ENCODE results near the gene CEBPA.

DNA sequence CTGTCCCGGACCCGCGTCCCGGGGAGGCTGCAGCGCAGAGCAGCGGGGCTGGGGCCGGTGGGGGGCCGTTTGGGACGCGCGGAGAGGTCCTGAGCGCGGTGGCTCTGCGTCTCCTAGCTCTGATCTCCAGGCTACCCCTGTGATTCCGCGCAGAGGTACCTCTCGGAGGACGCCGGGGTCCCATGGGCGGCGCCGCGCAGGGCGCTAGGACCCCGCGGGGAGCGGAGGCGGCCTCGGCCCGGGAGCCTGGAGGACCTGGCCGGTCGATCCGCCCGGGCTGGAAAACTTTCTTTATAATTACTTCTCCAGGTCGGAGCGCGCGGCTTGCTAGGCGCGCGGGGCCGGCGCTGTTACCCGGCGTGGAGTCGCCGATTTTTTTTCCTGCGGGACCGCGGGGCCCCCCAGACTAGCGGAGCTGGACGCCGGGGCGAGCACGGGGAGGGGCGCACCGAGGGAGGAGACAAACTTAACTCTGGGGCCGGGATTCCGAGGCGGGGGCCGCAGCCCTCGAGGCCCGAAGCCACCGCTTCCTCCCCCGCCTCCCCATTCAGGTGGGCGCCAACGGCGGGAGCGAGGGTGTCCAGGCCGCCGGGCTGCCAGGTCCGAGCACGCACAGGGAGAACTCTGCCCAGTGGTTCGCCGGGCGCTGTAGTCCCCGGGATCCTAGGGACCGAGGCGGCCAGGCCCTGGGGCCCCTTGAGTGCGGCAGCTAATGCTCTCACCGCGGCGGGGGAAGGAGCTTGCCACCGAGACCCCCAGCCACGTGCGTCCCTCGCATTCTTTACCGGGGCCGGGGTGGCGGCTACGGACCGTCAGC lies 848 bp upstream of the CEBPA start:
- TF ChIP-seq, protein P1, sequence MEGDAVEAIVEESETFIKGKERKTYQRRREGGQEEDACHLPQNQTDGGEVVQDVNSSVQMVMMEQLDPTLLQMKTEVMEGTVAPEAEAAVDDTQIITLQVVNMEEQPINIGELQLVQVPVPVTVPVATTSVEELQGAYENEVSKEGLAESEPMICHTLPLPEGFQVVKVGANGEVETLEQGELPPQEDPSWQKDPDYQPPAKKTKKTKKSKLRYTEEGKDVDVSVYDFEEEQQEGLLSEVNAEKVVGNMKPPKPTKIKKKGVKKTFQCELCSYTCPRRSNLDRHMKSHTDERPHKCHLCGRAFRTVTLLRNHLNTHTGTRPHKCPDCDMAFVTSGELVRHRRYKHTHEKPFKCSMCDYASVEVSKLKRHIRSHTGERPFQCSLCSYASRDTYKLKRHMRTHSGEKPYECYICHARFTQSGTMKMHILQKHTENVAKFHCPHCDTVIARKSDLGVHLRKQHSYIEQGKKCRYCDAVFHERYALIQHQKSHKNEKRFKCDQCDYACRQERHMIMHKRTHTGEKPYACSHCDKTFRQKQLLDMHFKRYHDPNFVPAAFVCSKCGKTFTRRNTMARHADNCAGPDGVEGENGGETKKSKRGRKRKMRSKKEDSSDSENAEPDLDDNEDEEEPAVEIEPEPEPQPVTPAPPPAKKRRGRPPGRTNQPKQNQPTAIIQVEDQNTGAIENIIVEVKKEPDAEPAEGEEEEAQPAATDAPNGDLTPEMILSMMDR (IDR thresholded peaks at IDR 0.05) = no peak
- no peak for TF ChIP-seq POLR2AphosphoS5 (IDR thresholded peaks at IDR 0.05)

All from prostate gland (tissue), 2 donors.